GM19238 (cell line): ENCODE measurements around the gene CDC42EP5.

Experiments
- DNase-seq: peaks from one replicate; pipeline ENCODE4 v3.0.0; 2011; ENCODE audit warnings: low spot score; ENCODE audit not compliant: insufficient read length

The CDC42EP5 gene

GRCh38 chr19:54462655-54463530 is 10.2 kb downstream of the CDC42EP5 start:
- DNase-seq = no peak

GRCh38 chr19:54462047-54462654 is 10.9 kb downstream of the CDC42EP5 start:
- DNase-seq = no peak

- DNase-seq = no peak
Observed at GRCh38 chr19:54461613-54462012, 11.5 kb downstream of the CDC42EP5 start.

- DNase-seq = no peak
Observed at GRCh38 chr19:54461210-54461609, 11.9 kb downstream of the CDC42EP5 start.

- DNase-seq = no peak
Observed at GRCh38 chr19:54460230-54461005, 12.7 kb downstream of the CDC42EP5 start.

GRCh38 chr19:54459282-54460229 is 13.5 kb downstream of the CDC42EP5 start:
- DNase-seq = no peak

- no peak for DNase-seq
Observed at GRCh38 chr19:54458648-54459281, 14.3 kb downstream of the CDC42EP5 start.

- DNase-seq = no peak
Observed at GRCh38 chr19:54457773-54458647, 15.1 kb downstream of the CDC42EP5 start.

- DNase-seq = no peak
Observed at GRCh38 chr19:54456423-54457373, 16.4 kb downstream of the CDC42EP5 start.

- no peak for DNase-seq
Observed at GRCh38 chr19:54455786-54456422, 17.2 kb downstream of the CDC42EP5 start.

- DNase-seq = no peak
Observed at GRCh38 chr19:54454781-54455675, 18.1 kb downstream of the CDC42EP5 start.

GRCh38 chr19:54453921-54454780 is 18.9 kb downstream of the CDC42EP5 start:
- DNase-seq = no peak

GRCh38 chr19:54452626-54453025 is 20.5 kb downstream of the CDC42EP5 start:
- no peak for DNase-seq

GRCh38 chr19:54451997-54452396 is 21.1 kb downstream of the CDC42EP5 start:
- DNase-seq = no peak

- DNase-seq = no peak
Observed at GRCh38 chr19:54451331-54451871, 21.7 kb downstream of the CDC42EP5 start.

- no peak for DNase-seq
Observed at GRCh38 chr19:54449701-54450069, 23.4 kb downstream of the CDC42EP5 start.
